Activated CD4-positive, alpha-beta memory T cell treated with anti-CD3 and anti-CD28 coated beads for 36 hours (primary cell): Measurements from ENCODE around the gene PPIF. TPM values are rescaled to one million over a fixed set of nuclear protein-coding genes. Genes with fewer than 3 reads are reported as not detected.

ENCODE experiments used
- CTCF ChIA-PET: fragments of 350-600 bp; sonication (Branson Sonifier 250); formaldehyde crosslinking; loops from one replicate; lab custom pipeline; 2021; ENCODE audit warnings: antibody characterized with exemption, inconsistent platforms; lab: Charles Lee
- POLR2A ChIA-PET: fragments of 350-600 bp; sonication (Branson Sonifier 250); formaldehyde crosslinking; loops from one replicate; lab custom pipeline; 2021; ENCODE audit warnings: antibody characterized with exemption; lab: Charles Lee
- DNase-seq: peaks from one replicate; pipeline ENCODE4 v3.0.0-alpha.2; 2020
- H3K27ac Mint-ChIP-seq: one replicate; pipeline ENCODE4 v1.8.0; 2021; ENCODE audit warnings: mixed read lengths
- H3K27me3 Mint-ChIP-seq: one replicate; pipeline ENCODE4 v1.8.0; 2021; ENCODE audit warnings: mixed read lengths
- H3K36me3 Mint-ChIP-seq: one replicate; pipeline ENCODE4 v1.8.0; 2021; ENCODE audit warnings: mixed read lengths
- H3K4me1 Mint-ChIP-seq: one replicate; pipeline ENCODE4 v1.8.0; 2021; ENCODE audit warnings: low read depth, mixed read lengths
- H3K4me3 Mint-ChIP-seq: one replicate; pipeline ENCODE4 v1.8.0; 2021; ENCODE audit warnings: mild to moderate bottlenecking, mixed read lengths
- H3K9me3 Mint-ChIP-seq: one replicate; pipeline ENCODE4 v1.8.0; 2021; ENCODE audit warnings: mixed read lengths
- intact Hi-C: fragments of 100-400 bp; cut with micrococcal nuclease; formaldehyde crosslinking; loops from one replicate; pipeline ENCODE4 v1.15.1; 2023
- total RNA-seq, 2 experiments: library from RNA; stranded (reverse); gene quantifications; one replicate each; pipeline ENCODE4 v1.2.3, GENCODE V29; 2021

Gene PPIF
- total RNA-seq, 2 experiments from 2014 or later, result 87.2 to 94.0 TPM

GRCh38 chr10:79378383-79378646, 31.0 kb downstream of the PPIF start:
- POLR2A ChIA-PET, result no interaction called here
- intact Hi-C loops, result no loop called here
- no peaks in the 10 kb centered on the region for H3K9me3 Mint-ChIP-seq
- H3K4me3 Mint-ChIP-seq, result no peak overlapping the region
- H3K27me3 Mint-ChIP-seq, result no peaks in the 10 kb centered on the region
- CTCF ChIA-PET, result no interaction called here
- DNase-seq, result no peak
- no peaks in the 10 kb centered on the region for H3K36me3 Mint-ChIP-seq
- H3K4me1 Mint-ChIP-seq, result peaks cover 2% of the 10 kb centered on the region
- no peak overlapping the region for H3K27ac Mint-ChIP-seq

- CTCF ChIA-PET, result no interaction called here
- H3K27ac Mint-ChIP-seq, result no peak overlapping the region
Observed at GRCh38 chr10:79378647-79379511, 31.6 kb downstream of the PPIF start.

DNA sequence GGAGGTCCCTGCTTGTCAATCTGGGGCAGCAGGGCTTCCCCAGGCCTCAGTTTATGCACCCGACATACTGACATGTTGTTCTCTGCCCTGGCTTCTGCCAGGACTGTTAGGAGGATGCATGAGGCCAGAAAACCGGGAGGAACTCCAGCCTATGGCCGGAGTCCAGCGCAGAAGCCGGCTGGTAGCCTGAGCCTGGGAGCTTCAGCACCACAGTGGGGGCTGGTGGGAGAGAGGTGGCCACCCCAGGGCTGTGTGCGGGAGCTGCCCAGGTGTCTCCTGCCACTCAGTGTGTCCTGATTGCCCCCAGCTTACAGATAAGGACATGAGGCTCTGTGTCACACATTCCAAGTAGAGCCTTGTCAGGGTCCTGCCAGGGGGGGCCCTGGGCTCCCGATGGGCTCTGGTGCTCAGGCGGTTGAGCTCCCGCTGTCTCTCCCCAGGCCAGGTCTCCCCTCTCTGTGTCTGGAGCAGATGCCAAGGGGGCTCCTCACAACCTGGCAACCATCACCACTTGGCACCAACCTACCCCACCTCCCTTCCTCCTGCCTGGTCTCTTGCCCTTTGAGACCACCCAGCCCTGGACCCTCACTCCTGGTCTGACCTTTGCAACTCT, 32.3 kb downstream of the PPIF start:
- CTCF ChIA-PET, result no interaction called here
- Mint-ChIP-seq H3K36me3 (no peaks in the 10 kb centered on the region), H3K4me1 (peaks cover 2% of the 10 kb centered on the region), H3K9me3 (no peaks in the 10 kb centered on the region), H3K4me3 (no peak overlapping the region), H3K27me3 (no peaks in the 10 kb centered on the region), H3K27ac (no peak overlapping the region)
- POLR2A ChIA-PET, result no interaction called here
- intact Hi-C loops, result no loop called here
- no peak for DNase-seq

More at GRCh38 chr10:79378647-79379511, 31.6 kb downstream of the PPIF start:
- Mint-ChIP-seq H3K36me3 (no peaks in the 10 kb centered on the region), H3K4me1 (peaks cover 2% of the 10 kb centered on the region), H3K9me3 (no peaks in the 10 kb centered on the region), H3K27me3 (no peaks in the 10 kb centered on the region), H3K4me3 (no peak overlapping the region)
- POLR2A ChIA-PET, result no interaction called here
- intact Hi-C loops, result no loop called here
- DNase-seq, result peak; percentile 6

DNA sequence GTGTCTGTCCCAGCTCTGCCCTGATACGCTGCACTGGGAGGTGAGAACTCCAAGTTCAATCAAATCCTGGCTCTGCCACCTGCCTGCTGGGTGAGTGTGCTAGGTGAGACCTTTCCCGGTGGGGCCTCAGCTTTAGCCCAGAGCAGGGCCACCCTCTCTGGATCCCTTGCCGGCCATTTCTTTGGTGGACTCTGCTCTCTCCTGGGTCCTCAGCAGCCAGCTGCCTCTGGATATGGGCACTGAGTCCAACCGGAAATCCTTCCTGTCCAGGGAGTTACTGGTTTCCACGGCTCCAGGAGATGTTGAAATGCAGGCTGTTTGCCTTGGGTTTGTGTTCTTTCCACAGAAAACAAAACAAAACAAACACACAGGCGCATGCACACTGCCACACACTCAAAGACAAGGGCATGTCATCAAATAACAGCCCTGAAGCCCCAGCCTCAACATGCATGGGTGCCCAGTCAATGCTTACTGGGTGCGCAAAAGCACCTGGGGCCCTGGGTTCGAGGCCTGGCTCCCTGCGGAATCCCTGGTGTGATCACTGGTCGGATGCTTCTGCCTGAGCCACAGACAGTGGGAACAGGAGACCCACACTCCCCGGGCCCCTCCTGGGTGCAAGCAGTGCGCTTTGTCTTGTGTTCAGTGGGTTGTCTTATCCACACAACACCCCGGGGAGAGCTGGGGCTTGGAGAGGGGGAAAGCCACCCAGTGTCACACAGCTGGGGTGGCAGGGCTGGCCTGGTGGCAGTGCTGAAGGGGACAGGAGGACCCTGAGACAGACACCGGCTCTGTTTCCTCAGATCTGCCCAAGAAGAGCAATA, 33.1 kb downstream of the PPIF start:
- no peak overlapping the region for H3K4me3 Mint-ChIP-seq

DNA sequence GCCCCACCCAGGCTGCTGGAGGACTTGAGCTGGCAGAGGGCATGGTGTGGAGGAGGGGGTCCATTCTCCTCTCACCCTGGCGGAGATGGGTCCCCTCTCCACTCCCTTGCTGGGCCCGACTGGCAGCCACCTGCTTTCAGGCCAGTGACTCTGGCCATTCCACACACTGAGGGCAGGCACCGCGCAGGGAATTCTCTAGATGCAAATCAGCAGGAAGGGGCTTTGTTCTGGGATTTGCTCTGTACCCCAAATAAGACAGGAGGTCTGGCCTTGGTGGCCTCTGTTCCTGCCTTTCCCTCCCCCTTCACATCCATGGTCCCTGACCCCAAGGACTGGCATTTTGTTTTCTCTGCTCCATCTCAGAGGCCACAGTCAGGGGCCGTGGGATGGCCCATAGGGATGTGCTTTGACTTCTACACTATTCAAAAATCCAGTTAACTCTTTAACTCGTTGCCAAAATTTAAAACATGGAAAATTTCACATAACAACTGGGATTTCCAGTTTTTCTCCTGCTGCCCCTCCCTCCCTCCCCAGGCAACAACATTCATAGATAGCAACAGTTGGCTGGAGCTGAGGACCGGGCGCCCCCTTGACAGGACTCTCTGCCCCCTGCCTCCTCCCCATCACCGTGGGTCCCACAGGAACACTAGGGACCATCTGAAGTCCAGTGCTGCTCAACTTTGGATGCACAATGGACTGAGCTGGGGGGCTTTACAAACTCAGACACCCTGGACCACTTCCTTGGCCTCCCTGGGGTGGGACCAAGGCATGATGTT, 33.9 kb downstream of the PPIF start:
- POLR2A ChIA-PET, result no interaction called here
- Mint-ChIP-seq H3K9me3 (no peaks in the 10 kb centered on the region), H3K27ac (no peak overlapping the region), H3K4me3 (no peak overlapping the region), H3K27me3 (no peaks in the 10 kb centered on the region), H3K36me3 (no peaks in the 10 kb centered on the region), H3K4me1 (no peaks in the 10 kb centered on the region)
- peak; percentile 3 for DNase-seq
- intact Hi-C loops, result no loop called here
- CTCF ChIA-PET, result no interaction called here

More for the DNA sequence above, 33.1 kb downstream of the PPIF start:
- peak; percentile 4 for DNase-seq
- no peak overlapping the region for H3K27ac Mint-ChIP-seq
- intact Hi-C loops, result no loop called here
- H3K4me1 Mint-ChIP-seq, result no peaks in the 10 kb centered on the region
- no peaks in the 10 kb centered on the region for H3K9me3 Mint-ChIP-seq
- H3K36me3 Mint-ChIP-seq, result no peaks in the 10 kb centered on the region
- CTCF ChIA-PET, result no interaction called here
- no peaks in the 10 kb centered on the region for H3K27me3 Mint-ChIP-seq
- POLR2A ChIA-PET, result no interaction called here

GRCh38 chr10:79381804-79382221, 34.5 kb downstream of the PPIF start:
- peak; percentile 4 for DNase-seq
- CTCF ChIA-PET, result no interaction called here
- Mint-ChIP-seq H3K4me1 (no peaks in the 10 kb centered on the region), H3K4me3 (no peak overlapping the region), H3K9me3 (no peaks in the 10 kb centered on the region), H3K27me3 (no peaks in the 10 kb centered on the region), H3K36me3 (no peaks in the 10 kb centered on the region), H3K27ac (no peak overlapping the region)
- POLR2A ChIA-PET, result no interaction called here
- intact Hi-C loops, result no loop called here

- CTCF ChIA-PET, result interaction anchor here (1.2 to 2.8 kb wide), 4 partner anchors 8 to 87 kb away, joined by 3 to 15 read pairs (median 5); no protein-coding TSS in a partner anchor
- H3K9me3 Mint-ChIP-seq, result no peaks in the 10 kb centered on the region
- no peak overlapping the region for H3K27ac Mint-ChIP-seq
- peak; percentile 4 for DNase-seq
- no peak overlapping the region for H3K4me3 Mint-ChIP-seq
- POLR2A ChIA-PET, result no interaction called here
- no peaks in the 10 kb centered on the region for H3K27me3 Mint-ChIP-seq
- no peaks in the 10 kb centered on the region for H3K4me1 Mint-ChIP-seq
- intact Hi-C loops, result no loop called here
- H3K36me3 Mint-ChIP-seq, result no peaks in the 10 kb centered on the region
Observed at GRCh38 chr10:79382491-79382941, 35.2 kb downstream of the PPIF start.

DNA sequence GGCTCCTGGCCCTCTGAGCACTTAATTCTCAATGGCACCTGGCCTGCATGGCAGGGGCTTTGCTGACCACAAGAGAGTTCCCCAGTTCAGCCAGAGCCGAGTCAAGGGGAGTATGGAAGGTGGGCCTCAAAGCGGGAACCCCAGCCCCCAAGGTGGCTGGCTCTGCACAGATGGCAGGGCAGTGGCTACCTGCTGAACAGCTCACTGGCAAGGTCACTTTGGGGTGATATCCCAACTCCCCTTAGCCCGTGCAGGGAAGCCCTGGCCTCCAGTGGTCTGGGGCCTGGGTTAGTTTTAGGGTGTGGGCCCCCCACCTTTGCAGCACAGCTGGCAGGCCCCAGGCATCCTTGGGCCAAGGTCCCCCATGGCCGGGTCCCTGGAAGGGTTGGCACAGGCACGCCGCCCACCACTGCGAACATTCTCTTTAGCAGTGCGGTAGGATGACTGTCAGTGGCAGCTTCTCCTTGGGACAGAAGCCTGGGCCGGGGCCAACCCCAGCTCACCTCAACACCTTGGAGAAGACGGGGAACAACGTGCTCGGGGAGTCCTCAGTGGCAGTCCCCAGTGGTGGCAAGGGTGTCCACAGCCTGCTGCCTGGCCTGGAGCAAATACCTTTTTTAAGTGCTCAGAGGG, 36.8 kb downstream of the PPIF start:
- ChIA-PET POLR2A (no interaction called here), CTCF (interaction anchor here (2.2 to 2.8 kb wide), 2 partner anchors 10 to 84 kb away, joined by 6 to 15 read pairs; no protein-coding TSS in a partner anchor)
- H3K4me1 Mint-ChIP-seq, result no peaks in the 10 kb centered on the region
- H3K27me3 Mint-ChIP-seq, result no peaks in the 10 kb centered on the region
- no peak overlapping the region for H3K4me3 Mint-ChIP-seq
- peak; percentile 6 for DNase-seq
- intact Hi-C loops, result no loop called here
- no peaks in the 10 kb centered on the region for H3K9me3 Mint-ChIP-seq
- H3K27ac Mint-ChIP-seq, result no peak overlapping the region
- H3K36me3 Mint-ChIP-seq, result no peaks in the 10 kb centered on the region

- no peaks in the 10 kb centered on the region for H3K9me3 Mint-ChIP-seq
- no peaks in the 10 kb centered on the region for H3K4me1 Mint-ChIP-seq
- intact Hi-C loops, result no loop called here
Observed at GRCh38 chr10:79384773-79385391, 37.6 kb downstream of the PPIF start.

GRCh38 chr10:79385392-79385795, 38.1 kb downstream of the PPIF start:
- no peak overlapping the region for H3K4me3 Mint-ChIP-seq
- ChIA-PET CTCF (no interaction called here), POLR2A (no interaction called here)
- no peak overlapping the region for H3K27ac Mint-ChIP-seq
- no peaks in the 10 kb centered on the region for H3K27me3 Mint-ChIP-seq
- H3K36me3 Mint-ChIP-seq, result no peaks in the 10 kb centered on the region
- no peaks in the 10 kb centered on the region for H3K9me3 Mint-ChIP-seq
- H3K4me1 Mint-ChIP-seq, result no peaks in the 10 kb centered on the region
- intact Hi-C loops, result no loop called here
- DNase-seq, result peak; percentile 4

More at GRCh38 chr10:79384773-79385391, 37.6 kb downstream of the PPIF start:
- Mint-ChIP-seq H3K4me3 (no peak overlapping the region), H3K27me3 (no peaks in the 10 kb centered on the region), H3K36me3 (no peaks in the 10 kb centered on the region), H3K27ac (no peak overlapping the region)
- CTCF ChIA-PET, result interaction anchor here (2.8 kb wide), 1 partner anchor 11 kb away, joined by 15 read pairs; no protein-coding TSS in a partner anchor
- POLR2A ChIA-PET, result no interaction called here
- DNase-seq, result no peak
